ENCODE results near the gene NAA50. TPM values are rescaled to one million over a fixed set of nuclear protein-coding genes. Genes with fewer than 3 reads are reported as not detected.

The NAA50 gene
- total RNA-seq (116 and 117 TPM in 2 replicates), polyA plus RNA-seq (27.6 and 34.0 TPM in 2 replicates), polyA minus RNA-seq (132 and 170 TPM in 2 replicates)
- 90.9 TPM for total RNA-seq (2013)

- under 1% methylated on average over 65 of the region's 72 CpGs for WGBS (ENCODE audit: insufficient coverage)
- Histone ChIP-seq H3K9me3 (ENCODE audit: control extremely low read depth in 1 of 3, control insufficient read depth in 2 of 3, insufficient read depth in 1 of 3, low read length in 2 of 3) (no peaks in the 10 kb centered on the region), H3K79me2 (ENCODE audit: control insufficient read depth, insufficient read depth, low read length) (peaks cover 80% of the 10 kb centered on the region), H3K4me2 (replicated peaks; ENCODE audit: low read depth, low read length, poor library complexity, severe bottlenecking) (peak within 1 kb of the TSS; percentile 78), H3K36me3 (replicated peaks in 1 of 2; ENCODE audit: control extremely low read depth in 1 of 2, control insufficient read depth in 1 of 2, extremely low read depth in 1 of 2, insufficient read depth in 2 of 2, low read length in 1 of 2) (peaks cover 2 to 4% of the 10 kb centered on the region in 2 experiments), H3K4me3 (ENCODE audit: control extremely low read depth in 1 of 5, extremely low read depth in 1 of 5, insufficient read depth in 1 of 5, low read depth in 2 of 5, low read length in 4 of 5) (peak within 1 kb of the TSS; percentile 75 to 94 (median 85)), H3K27me3 (replicated peaks in 1 of 4; ENCODE audit: control extremely low read depth in 1 of 4, control insufficient read depth in 3 of 4, insufficient read depth in 4 of 4, low read length in 3 of 4) (no peaks in the 10 kb centered on the region), H3K9ac (ENCODE audit: low read length) (peak within 1 kb of the TSS; percentile 90), H3K4me1 (ENCODE audit: control insufficient read depth in 2 of 2, insufficient read depth in 2 of 2, low read length in 2 of 2) (peaks cover 32 to 46% of the 10 kb centered on the region in 2 donors), H2AFZ (ENCODE audit: insufficient read depth, low read depth, low read length, poor library complexity, severe bottlenecking) (peak within 1 kb of the TSS; percentile 93), H3K27ac (ENCODE audit: low read length in 2 of 2) (peak within 1 kb of the TSS; percentile 96 to 99), H4K20me1 (ENCODE audit: control insufficient read depth, insufficient read depth, low read length, poor library complexity, severe bottlenecking) (peaks cover 4% of the 10 kb centered on the region)
- no peaks in the 10 kb centered on the region for H3K9me3 Mint-ChIP-seq (ENCODE audit: insufficient read depth)
- no peaks in the 10 kb centered on the region for H3K27me3 Mint-ChIP-seq
- ATAC-seq (ENCODE audit: low read depth) = peak; percentile 71
- CTCF ChIA-PET = interaction anchor here (0.7 to 7.2 kb wide), 50 partner anchors 9 to 673 kb away, joined by 3 to 92 read pairs (median 5); partner anchors contain the start of genes GRAMD1C, SPICE1 and USF3
- TF ChIP-seq EZH2 (IDR thresholded peaks at IDR 0.05; ENCODE audit: borderline replicate concordance, insufficient read depth, low read depth, low read length, poor library complexity, severe bottlenecking) (no peak), CTCF (IDR thresholded peaks at IDR 0.05) (no peak)
- H3K27ac Mint-ChIP-seq = peak within 1 kb of the TSS; percentile 100
- peaks cover 64% of the 10 kb centered on the region for H3K4me1 Mint-ChIP-seq
- H3K4me3 Mint-ChIP-seq = peak within 1 kb of the TSS; percentile 97
- DNase-seq = peak; percentile 97
- POLR2A ChIA-PET = interaction anchor here (0.6 to 3.4 kb wide), 15 partner anchors 9 to 468 kb away, joined by 3 to 24 read pairs (median 3); partner anchors contain the start of genes SPICE1 and USF3
- intact Hi-C loops (cut with micrococcal nuclease) = loop anchor here (1.0 to 10.0 kb wide), 18 partner anchors 10 to 1184 kb away; partner anchors contain the start of genes ATG3, CCDC191, GRAMD1C and GTPBP8
These were observed at the start of gene NAA50 for GRCh38 chr3:113745756-113746547. Gene NAA50 (minus strand): TSS chr3:113746249. CDS start chr3:113745949, 300 bp downstream.

DNA sequence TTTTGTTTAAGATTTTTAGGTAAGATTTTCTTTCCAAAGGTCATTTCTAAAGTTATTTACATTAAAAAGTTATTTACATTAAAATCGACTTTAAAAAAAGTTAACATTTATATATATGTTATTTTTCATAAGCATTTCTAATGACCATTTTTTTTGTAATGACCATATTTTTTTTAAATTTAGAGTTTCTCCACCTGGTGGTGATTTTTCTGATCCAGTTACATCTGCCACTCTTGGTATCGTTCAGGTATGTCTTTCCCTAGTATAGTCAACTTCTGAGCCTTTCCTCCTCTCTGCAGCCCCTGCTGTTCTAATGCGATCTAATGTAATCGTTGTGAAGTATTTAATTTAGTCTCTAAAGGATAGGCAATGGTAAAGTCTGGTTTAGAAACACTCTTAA lies 49.6 kb upstream of the NAA50 start:
- Mint-ChIP-seq H3K4me1 (peaks cover 2% of the 10 kb centered on the region), H3K9me3 (ENCODE audit: insufficient read depth) (no peaks in the 10 kb centered on the region), H3K4me3 (no peak overlapping the region), H3K27ac (no peak overlapping the region), H3K27me3 (no peaks in the 10 kb centered on the region)
- Histone ChIP-seq H3K4me2 (replicated peaks; ENCODE audit: low read depth, low read length, poor library complexity, severe bottlenecking) (no peak overlapping the region), H3K79me2 (ENCODE audit: control insufficient read depth, insufficient read depth, low read length) (no peaks in the 10 kb centered on the region), H4K20me1 (ENCODE audit: control insufficient read depth, insufficient read depth, low read length, poor library complexity, severe bottlenecking) (no peaks in the 10 kb centered on the region), H3K36me3 (replicated peaks in 1 of 2; ENCODE audit: control extremely low read depth in 1 of 2, control insufficient read depth in 1 of 2, extremely low read depth in 1 of 2, insufficient read depth in 2 of 2, low read length in 1 of 2) (peaks cover 0 to 27% of the 10 kb centered on the region in 2 experiments), H3K27me3 (replicated peaks in 1 of 4; ENCODE audit: control extremely low read depth in 1 of 4, control insufficient read depth in 3 of 4, insufficient read depth in 4 of 4, low read length in 3 of 4) (no peaks in the 10 kb centered on the region), H2AFZ (ENCODE audit: insufficient read depth, low read depth, low read length, poor library complexity, severe bottlenecking) (no peak overlapping the region), H3K9me3 (ENCODE audit: control extremely low read depth in 1 of 3, control insufficient read depth in 2 of 3, insufficient read depth in 1 of 3, low read length in 2 of 3) (no peaks in the 10 kb centered on the region), H3K4me3 (ENCODE audit: control extremely low read depth in 1 of 5, extremely low read depth in 1 of 5, insufficient read depth in 1 of 5, low read depth in 2 of 5, low read length in 4 of 5) (no peak overlapping the region), H3K27ac (ENCODE audit: low read length in 2 of 2) (no peak overlapping the region), H3K9ac (ENCODE audit: low read length) (no peak overlapping the region), H3K4me1 (ENCODE audit: control insufficient read depth in 2 of 2, insufficient read depth in 2 of 2, low read length in 2 of 2) (no peaks in the 10 kb centered on the region)
- ChIA-PET POLR2A (no interaction called here), CTCF (interaction anchor here (0.5 to 2.0 kb wide), 3 partner anchors 51 to 59 kb away, joined by 3 to 7 read pairs (median 4); no protein-coding TSS in a partner anchor)
- TF ChIP-seq CTCF (IDR thresholded peaks at IDR 0.05) (no peak), EZH2 (IDR thresholded peaks at IDR 0.05; ENCODE audit: borderline replicate concordance, insufficient read depth, low read depth, low read length, poor library complexity, severe bottlenecking) (no peak)
- intact Hi-C loops (cut with micrococcal nuclease) = no loop called here
- no CpG with 5 or more reads among the region's 4 CpGs for WGBS (ENCODE audit: insufficient coverage)
- ATAC-seq (ENCODE audit: low read depth) = no peak
- no peak for DNase-seq
